Activated gamma-delta T cell treated with Interleukin-2 at 50 U/mL for 16 hours (primary cell): ENCODE results near the gene TMF1.
A peak's percentile ranks its signal among the peaks of the same experiment; 100 is the strongest.

ENCODE experiments used
- DNase-seq: peaks from one replicate; pipeline ENCODE4 v3.0.0-alpha.2; 2020

The TMF1 gene

GRCh38 chr3:69079269-69080159 is 27.4 kb upstream of the TMF1 start:
- no peak for DNase-seq

DNA sequence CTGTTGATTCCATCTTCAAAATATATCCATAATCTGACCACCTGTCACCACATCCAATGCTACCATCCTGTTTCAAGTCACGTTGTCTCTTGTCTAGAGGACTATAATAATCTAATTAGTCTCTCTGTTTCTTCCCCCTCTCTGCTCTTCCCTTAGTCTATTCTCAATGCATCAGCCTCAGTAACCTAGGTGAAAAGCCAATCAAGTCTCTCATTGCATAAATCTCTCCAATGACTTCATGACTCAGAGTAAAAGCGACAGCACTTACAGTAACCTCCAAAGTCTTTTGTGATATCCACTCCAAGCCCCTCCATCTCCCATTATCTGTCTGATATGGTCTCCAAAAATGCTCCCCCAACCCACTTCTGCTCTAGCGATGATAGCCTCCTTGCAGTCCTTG is 20.8 kb upstream of the TMF1 start:
- no peak for DNase-seq

DNA sequence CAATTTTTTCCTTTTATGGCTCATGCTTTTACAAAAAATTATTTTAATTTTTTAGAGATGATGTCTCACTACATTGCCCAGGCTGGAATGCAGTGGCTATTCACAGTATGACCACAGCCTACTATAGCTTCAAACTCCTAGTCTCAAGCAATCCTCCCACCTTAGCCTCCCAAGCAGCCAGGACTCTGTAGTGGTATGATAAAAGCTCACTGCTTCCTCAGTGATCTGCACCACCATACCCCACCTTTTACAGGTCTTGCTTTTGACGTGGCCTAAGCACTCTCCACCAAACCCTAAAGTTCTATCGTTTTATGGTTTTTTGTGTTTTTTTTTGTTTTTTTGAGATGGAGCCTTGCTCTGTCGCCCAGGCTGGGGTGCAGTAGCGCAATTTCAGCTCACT is 14.0 kb upstream of the TMF1 start:
- no peak for DNase-seq

- DNase-seq, result no peak
Observed at GRCh38 chr3:69065318-69065964, 13.3 kb upstream of the TMF1 start.

DNA sequence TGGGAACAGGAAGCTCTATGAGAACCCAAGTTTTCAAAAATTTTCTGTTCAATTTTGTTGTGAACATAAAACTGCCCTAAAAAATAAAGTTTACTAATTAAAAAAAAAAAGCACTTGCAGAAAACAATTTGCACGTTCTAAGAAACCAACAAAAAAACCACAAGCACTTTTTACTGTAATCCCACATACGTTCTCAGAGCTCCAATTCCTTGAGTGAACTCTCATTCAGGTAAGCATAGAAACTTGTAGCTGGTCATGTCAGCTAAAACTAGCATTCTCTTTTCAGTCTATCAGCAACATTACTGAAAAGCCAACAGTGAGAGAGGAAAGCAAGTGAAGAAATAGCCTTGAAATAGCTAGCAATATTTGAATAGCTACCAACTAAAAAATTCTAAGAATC is 11.5 kb upstream of the TMF1 start:
- no peak for DNase-seq

DNA sequence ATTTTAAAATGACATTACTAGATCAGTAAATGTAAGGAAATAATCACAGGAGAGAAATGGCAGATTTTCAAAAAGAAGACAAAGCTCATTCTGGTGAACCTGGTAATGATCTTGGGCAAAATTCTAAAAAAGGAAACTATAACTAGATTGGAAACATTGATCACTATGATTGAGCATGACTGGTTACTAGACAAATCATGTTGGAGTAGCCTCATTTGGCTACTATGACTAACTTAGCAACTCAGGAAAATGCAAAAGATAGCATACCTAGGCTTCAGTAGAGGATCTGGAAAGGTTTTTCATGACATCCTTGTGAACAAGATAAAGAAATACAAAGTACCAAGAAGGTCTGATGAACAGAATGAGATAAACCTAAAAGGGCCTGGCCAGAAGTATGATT is 7.6 kb upstream of the TMF1 start:
- no peak for DNase-seq

DNA sequence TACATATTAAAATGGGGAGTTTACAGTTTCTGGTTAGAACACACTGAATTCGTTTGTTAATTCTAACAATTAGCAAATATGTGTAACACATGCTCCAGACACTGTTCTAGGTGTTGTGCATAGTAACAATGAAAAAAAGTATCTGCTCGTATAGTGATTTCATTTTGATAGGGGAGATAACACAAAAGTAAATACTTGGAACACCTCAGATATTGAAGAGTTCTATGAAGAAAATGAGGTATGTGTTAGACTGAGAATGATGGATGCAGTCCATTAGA is 6.8 kb upstream of the TMF1 start:
- DNase-seq, result no peak

DNA sequence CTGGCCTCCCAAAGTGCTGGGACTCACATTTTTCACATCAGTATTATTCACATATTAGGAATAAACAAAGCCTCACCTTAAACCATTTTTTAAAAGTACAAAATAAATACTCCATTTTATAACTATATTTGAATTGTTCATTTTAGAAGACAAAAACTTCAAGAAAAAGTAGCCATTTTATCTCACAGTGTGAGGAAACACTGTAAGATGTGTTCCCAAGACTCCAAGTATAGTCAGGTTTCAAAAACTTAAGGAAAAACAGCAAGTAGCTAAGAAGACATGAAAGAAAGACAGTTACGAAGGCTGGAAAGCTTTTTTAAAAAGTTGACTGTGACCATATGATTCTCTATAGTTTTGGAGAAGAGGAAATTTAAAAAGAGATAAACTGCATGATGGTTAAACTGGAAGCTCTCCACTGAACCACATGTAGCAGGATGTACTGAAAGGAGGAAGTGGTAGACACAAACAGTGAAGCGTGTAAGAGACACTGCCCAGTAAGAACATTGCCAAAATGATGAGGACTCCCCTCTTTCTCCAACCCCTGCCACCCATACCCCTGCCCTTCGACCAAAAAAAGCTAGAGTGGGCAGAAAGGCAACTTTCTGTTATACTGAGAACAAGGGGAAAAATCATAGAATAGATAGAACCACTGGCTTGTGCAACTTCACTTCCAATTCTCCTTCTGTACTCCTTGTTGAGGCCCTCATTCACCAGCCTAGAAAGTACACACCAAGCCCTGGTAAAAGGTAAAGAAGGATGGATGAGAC is 6.2 kb upstream of the TMF1 start:
- DNase-seq, result no peak

DNA sequence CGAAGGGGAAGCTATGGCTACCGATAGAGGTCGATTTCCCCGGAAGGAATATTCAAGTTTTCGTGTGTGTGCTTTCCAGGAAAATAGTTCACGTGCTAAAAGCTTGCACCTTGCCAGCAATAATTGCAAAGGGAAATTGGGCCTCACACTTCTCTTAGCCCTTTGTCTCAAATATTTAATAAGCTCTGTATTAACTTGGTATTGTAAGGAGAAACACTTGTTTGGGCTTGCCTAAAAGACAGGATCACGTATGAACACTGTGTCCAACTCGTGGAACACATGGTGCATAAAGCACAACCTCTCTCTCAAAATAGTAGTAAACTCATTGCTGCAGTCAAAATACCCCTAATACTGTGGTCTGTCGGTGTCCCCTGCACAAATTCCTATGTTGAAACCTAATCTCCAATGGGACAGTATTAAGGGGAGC is 352 bp upstream of the TMF1 start:
- no peak for DNase-seq

GRCh38 chr3:69048990-69049389 is 3.1 kb downstream of the TMF1 start:
- no peak for DNase-seq

DNA sequence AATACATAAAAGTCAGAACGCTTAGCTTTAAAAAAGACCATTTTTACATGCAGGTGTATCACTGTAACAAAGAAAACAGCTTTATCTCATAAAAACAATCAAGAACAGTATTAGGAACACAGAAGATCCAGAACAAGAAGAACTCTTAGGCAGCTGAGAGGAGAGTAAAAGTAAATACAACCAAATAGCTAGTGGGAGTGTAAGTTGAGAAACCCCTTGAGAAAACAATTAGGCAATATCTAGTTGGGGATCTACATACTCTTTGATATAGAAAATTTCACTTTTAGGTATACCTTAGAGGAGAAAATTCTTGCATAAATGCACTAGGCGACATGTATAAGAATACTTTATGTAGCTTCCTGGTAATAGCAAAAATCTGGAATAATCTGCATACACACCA is 7.5 kb downstream of the TMF1 start:
- DNase-seq, result no peak

- DNase-seq, result no peak
Observed at GRCh38 chr3:69033470-69033869, 18.7 kb downstream of the TMF1 start.

DNA sequence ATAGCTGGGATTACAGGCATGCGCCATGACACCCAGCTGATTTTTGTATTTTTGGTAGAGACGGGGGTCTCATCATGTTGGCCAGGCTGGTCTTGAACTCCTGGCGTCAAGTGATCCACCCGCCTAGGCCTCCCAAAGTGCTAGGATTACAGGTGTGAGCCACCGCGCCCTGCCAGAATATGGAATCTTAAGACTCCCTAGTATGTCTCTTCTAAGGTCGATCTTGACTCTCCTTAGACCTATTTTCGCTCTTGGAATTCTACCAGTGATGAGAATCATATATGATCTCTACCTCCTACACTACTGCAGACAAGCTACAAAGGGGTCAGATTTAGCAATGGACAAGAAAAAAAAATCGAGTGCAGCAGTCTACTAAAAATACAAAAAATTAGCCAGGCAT is 19.4 kb downstream of the TMF1 start:
- no peak for DNase-seq

GRCh38 chr3:69032142-69032541 is 20.0 kb downstream of the TMF1 start:
- DNase-seq, result no peak

DNA sequence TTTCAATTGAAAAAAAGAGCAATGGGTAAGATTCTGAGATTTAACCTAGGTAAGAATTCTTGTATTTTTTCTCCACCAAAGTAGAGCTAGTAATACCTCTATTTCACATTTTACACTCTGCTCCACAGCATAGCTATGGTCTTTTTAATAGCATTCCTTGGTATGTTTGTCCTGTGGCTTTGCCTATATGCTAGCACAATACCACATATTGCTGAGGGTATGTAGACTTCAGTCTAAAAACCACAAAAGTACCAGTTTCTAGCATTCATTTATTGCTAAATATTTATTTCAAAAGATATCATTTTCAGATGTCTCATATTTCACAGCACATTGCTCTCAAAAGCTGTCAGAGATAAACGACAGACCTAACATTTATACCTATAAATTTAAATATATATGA is 20.5 kb downstream of the TMF1 start:
- DNase-seq, result no peak

DNA sequence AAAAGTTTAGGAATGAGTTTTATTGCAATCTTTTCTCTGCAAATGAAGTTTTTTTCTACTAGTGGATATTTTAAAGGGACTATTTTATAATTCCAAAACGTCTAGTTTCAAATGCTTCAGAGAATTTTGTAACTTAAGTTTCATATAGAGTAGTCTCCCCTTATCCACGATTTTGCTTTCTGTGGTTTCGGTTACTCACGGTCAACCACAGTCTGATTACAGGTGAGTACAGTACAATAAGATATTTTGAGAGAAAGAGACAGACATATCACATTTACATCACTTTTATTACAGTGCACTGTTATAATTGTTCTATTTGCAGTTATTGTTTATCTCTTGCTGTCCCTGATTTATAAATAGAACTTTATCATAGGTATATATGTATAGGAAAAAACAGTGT is 31.3 kb downstream of the TMF1 start:
- DNase-seq, result no peak

DNA sequence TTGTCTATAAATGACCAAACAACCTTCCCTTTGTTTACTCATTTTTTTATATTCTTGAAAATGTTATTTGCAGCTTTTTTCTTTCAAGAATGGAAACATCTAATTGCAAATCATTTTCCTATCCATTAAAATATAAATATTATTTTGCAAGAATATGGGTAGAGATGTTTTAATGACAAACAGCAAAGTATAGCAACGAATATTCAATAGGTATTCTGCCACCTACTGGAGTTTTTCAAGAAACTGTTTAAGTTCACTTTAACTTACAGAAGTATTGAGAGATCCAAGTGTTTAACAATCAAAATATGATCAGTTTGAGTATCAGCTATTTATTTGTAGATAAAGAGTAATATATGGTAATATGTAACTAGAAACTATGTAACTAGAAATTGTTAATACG is 31.7 kb downstream of the TMF1 start:
- DNase-seq, result no peak

DNA sequence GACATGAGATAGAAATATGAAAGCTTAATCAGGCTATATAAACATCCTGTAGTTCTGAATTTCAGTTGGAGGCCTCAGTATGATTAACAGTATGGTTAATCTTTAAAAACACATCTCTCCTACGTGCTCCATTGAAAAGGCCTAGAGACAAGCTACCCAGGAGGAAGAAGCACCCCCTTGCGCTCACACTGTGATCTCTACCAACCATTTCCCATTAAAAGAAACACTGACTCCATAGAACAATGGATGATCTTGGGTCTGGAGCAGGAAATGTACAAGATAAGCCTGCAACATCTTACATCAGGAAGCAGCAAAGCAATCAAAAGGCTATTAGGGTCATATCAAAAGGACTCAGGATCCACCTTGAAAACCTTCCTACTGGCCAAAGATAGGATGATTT is 35.2 kb downstream of the TMF1 start:
- DNase-seq, result no peak

- DNase-seq, result no peak
Observed at GRCh38 chr3:69016102-69016501, 36.0 kb downstream of the TMF1 start.

DNA sequence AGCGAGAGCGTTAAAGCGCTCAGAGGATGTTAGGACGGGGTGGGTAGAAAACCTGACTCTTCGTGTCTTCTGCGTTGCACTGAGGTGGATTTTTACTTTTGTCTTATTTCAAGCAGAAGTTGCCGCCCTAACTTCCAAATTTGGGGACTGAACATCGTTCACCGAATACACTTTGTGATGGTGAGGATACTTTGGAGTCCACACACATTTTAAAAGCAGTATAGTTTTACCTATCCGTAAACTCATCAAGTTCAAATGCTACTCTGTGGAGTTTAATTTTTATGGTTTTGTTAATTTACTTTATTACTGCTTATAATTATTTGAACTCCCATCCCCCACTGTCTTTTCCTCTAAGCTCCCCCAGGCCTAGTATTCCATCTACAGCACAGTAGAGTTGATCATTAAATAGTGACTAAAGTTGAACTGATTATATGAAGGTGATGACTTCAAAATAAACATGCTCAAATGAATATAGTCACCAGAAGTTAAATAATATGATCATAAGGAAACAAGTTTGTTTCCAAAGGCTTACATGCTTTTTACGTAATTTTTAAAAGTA is 38.0 kb downstream of the TMF1 start:
- DNase-seq, result no peak

DNA sequence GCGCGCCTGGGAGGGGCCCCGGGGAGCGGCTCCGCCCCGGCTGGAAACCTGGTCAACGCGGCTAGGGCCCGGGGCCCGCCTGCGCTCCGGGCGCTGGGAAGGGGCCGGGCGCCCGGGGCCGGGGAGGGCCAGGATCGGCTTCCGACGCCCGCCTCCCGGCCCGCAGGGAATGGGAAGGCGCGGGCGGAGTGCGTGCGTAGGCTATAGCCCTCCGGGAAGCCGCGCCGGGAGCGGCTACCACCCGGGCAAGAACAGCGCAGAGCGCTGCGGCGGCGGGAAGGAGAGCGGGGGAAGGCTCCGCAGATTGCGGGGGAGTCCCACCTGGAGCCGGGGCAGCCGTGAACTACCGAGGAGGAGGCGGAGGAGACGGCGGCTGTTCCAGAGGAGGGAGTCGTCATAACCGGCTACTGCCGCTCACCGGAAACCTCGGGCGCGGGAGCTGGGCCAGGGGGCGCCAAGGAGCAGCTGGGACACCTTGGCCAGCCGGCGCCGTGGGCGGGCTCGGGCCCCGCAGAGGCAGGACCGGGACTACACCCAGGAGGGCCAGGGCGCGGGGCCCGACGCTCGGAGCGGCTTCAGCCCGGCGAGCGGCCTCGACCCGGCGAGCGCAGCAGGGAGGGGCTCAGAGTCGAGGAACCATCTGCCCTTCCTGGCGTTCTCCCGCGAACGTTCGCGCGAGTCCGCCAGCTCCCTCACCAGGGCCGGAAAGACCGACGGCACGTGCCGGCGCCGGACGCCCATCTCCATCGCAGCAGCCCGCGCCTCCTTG is 38.7 kb downstream of the TMF1 start, which contains the start of gene EOGT:
EOGT (minus strand) TSS at position 432 of the 769 bp plus-strand sequence. CDS start 3,838 bp downstream, outside the sequence.
- DNase-seq, result peak; percentile 74

- no peak for DNase-seq
Observed at GRCh38 chr3:69012800-69013252, 39.3 kb downstream of the TMF1 start.
